ENCODE data around the gene FAM25A. TPM values are rescaled to one million over a fixed set of nuclear protein-coding genes. Genes with fewer than 3 reads are reported as not detected.
A peak's percentile ranks its signal among the peaks of the same experiment; 100 is the strongest.
"Not testable (repeated sequence)": the region's sequence is repeated elsewhere in the genome, so short reads cannot be mapped to it uniquely, and the experiment has no call there.

The FAM25A gene
- total and polyA plus RNA-seq, 5 donors from 2014 or later = not detected

DNA sequence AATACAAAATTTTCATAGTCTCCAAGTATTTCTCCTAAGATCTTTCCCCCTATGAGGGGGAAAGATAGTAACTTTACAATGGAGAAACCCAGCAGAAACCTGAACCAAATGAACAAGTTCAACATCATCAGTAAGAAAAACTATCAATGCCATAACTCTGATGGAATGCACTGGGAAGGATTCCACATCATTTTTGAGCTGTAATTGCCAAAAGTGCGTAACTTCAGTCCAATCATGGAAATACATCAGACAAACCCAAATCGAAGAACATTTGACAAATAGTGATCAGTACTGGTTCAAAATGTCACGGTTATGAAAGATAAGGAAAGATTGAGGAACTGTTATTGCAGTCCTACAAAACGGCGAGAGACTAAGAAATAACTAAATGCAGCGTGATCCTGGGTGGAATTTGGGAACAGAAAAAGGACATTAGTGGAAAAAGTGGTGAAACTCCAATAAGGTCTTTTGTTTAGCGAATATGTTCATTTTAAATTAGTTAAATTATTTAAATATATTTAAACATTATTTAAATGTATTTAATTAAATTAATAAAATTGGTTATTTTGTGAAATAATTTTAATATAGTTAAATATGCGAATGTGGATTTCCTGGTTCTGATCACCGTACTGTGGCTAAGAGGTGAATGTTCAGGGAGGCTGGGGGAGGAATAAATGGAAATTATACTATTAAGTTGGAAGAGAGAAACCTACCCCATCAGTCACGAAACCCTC, 4.9 kb upstream of the FAM25A start:
- not testable (repeated sequence) for H3K27me3 ChIP-seq (ENCODE audit: control insufficient read depth, insufficient read depth, low read length); H3K27ac Mint-ChIP-seq; H3K4me3 Mint-ChIP-seq; H3K27ac ChIP-seq (ENCODE audit: insufficient read depth, low read length, poor library complexity, severe bottlenecking); H3K4me3 ChIP-seq (ENCODE audit: low read depth, low read length); H3K4me1 Mint-ChIP-seq; H3K9me3 Mint-ChIP-seq; H3K36me3 ChIP-seq (ENCODE audit: control insufficient read depth, insufficient read depth, low read length); ATAC-seq (ENCODE audit: low read depth in 2 of 2); DNase-seq; H3K36me3 Mint-ChIP-seq; H3K4me1 ChIP-seq (ENCODE audit: control insufficient read depth, insufficient read depth, low read length, poor library complexity, severe bottlenecking); H3K27me3 Mint-ChIP-seq; H3K9me3 ChIP-seq (ENCODE audit: control insufficient read depth in 2 of 2, low read length in 2 of 2)

GRCh38 chr10:87018127-87018526, 2.0 kb upstream of the FAM25A start:
- ATAC-seq (ENCODE audit: low read depth in 2 of 2); H3K9me3 Mint-ChIP-seq: not testable (repeated sequence)

GRCh38 chr10:87019066-87019465, 1.0 kb upstream of the FAM25A start:
- H3K4me3 ChIP-seq (ENCODE audit: low read depth, low read length); H3K27me3 ChIP-seq (ENCODE audit: control insufficient read depth, insufficient read depth, low read length); H3K36me3 ChIP-seq (ENCODE audit: control insufficient read depth, insufficient read depth, low read length); H3K27ac Mint-ChIP-seq; ATAC-seq (ENCODE audit: low read depth in 2 of 2); H3K27ac ChIP-seq (ENCODE audit: insufficient read depth, low read length, poor library complexity, severe bottlenecking); H3K9me3 ChIP-seq (ENCODE audit: control insufficient read depth in 2 of 2, low read length in 2 of 2); H3K36me3 Mint-ChIP-seq; H3K4me3 Mint-ChIP-seq; H3K27me3 Mint-ChIP-seq; H3K9me3 Mint-ChIP-seq; H3K4me1 ChIP-seq (ENCODE audit: control insufficient read depth, insufficient read depth, low read length, poor library complexity, severe bottlenecking); DNase-seq; H3K4me1 Mint-ChIP-seq: not testable (repeated sequence)

More at GRCh38 chr10:87018127-87018526, 2.0 kb upstream of the FAM25A start:
- not testable (repeated sequence) for H3K4me3 Mint-ChIP-seq; H3K36me3 Mint-ChIP-seq; H3K27ac Mint-ChIP-seq; DNase-seq; H3K4me1 ChIP-seq (ENCODE audit: control insufficient read depth, insufficient read depth, low read length, poor library complexity, severe bottlenecking); H3K9me3 ChIP-seq (ENCODE audit: control insufficient read depth in 2 of 2, low read length in 2 of 2); H3K27me3 Mint-ChIP-seq; H3K4me1 Mint-ChIP-seq; H3K36me3 ChIP-seq (ENCODE audit: control insufficient read depth, insufficient read depth, low read length); H3K27ac ChIP-seq (ENCODE audit: insufficient read depth, low read length, poor library complexity, severe bottlenecking); H3K27me3 ChIP-seq (ENCODE audit: control insufficient read depth, insufficient read depth, low read length); H3K4me3 ChIP-seq (ENCODE audit: low read depth, low read length)

DNA sequence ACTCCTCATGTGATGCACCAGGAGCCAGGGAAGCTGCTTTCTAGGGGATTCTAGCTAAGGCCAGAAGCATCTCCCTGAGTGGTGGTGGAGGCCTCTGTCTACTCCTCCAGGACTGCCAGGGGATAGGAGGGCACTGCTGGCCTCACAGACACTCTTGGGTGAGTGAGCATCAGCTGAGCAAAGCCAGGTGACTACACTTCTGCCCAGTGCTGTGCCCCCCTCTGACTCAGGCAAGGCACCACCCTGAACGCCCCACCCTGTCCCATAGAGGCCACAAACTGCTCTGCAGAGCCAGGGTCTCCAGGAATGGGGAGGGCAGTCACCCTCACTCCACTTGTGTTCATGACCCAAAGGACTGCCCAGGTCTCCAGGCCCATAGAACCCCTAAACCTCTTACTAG, 590 bp upstream of the FAM25A start:
- not testable (repeated sequence) for DNase-seq; H3K27ac ChIP-seq (ENCODE audit: insufficient read depth, low read length, poor library complexity, severe bottlenecking); H3K4me3 ChIP-seq (ENCODE audit: low read depth, low read length); H3K9me3 Mint-ChIP-seq; H3K27me3 Mint-ChIP-seq; H3K36me3 Mint-ChIP-seq; H3K4me1 ChIP-seq (ENCODE audit: control insufficient read depth, insufficient read depth, low read length, poor library complexity, severe bottlenecking); H3K4me3 Mint-ChIP-seq; ATAC-seq (ENCODE audit: low read depth in 2 of 2); H3K4me1 Mint-ChIP-seq; H3K27ac Mint-ChIP-seq; H3K36me3 ChIP-seq (ENCODE audit: control insufficient read depth, insufficient read depth, low read length); H3K27me3 ChIP-seq (ENCODE audit: control insufficient read depth, insufficient read depth, low read length); H3K9me3 ChIP-seq (ENCODE audit: control insufficient read depth in 2 of 2, low read length in 2 of 2)

- not testable (repeated sequence) for H3K27me3 ChIP-seq (ENCODE audit: control insufficient read depth, insufficient read depth, low read length); H3K4me1 ChIP-seq (ENCODE audit: control insufficient read depth, insufficient read depth, low read length, poor library complexity, severe bottlenecking); H3K9me3 Mint-ChIP-seq; H3K4me3 ChIP-seq (ENCODE audit: low read depth, low read length); H3K4me3 Mint-ChIP-seq; H3K27me3 Mint-ChIP-seq; H3K27ac ChIP-seq (ENCODE audit: insufficient read depth, low read length, poor library complexity, severe bottlenecking); H3K4me1 Mint-ChIP-seq; ATAC-seq (ENCODE audit: low read depth in 2 of 2); H3K9me3 ChIP-seq (ENCODE audit: control insufficient read depth in 2 of 2, low read length in 2 of 2); H3K27ac Mint-ChIP-seq; H3K36me3 Mint-ChIP-seq; H3K36me3 ChIP-seq (ENCODE audit: control insufficient read depth, insufficient read depth, low read length)
- DNase-seq = peak in 1 of 3 donors; percentile 39
These were observed 5.3 kb downstream of the FAM25A start for GRCh38 chr10:87025285-87025958.

- H3K36me3 Mint-ChIP-seq; DNase-seq; ATAC-seq (ENCODE audit: low read depth in 2 of 2); H3K9me3 Mint-ChIP-seq; H3K27me3 Mint-ChIP-seq; H3K36me3 ChIP-seq (ENCODE audit: control insufficient read depth, insufficient read depth, low read length); H3K27me3 ChIP-seq (ENCODE audit: control insufficient read depth, insufficient read depth, low read length); H3K4me1 ChIP-seq (ENCODE audit: control insufficient read depth, insufficient read depth, low read length, poor library complexity, severe bottlenecking); H3K9me3 ChIP-seq (ENCODE audit: control insufficient read depth in 2 of 2, low read length in 2 of 2); H3K4me3 ChIP-seq (ENCODE audit: low read depth, low read length); H3K4me1 Mint-ChIP-seq; H3K4me3 Mint-ChIP-seq; H3K27ac ChIP-seq (ENCODE audit: insufficient read depth, low read length, poor library complexity, severe bottlenecking); H3K27ac Mint-ChIP-seq: not testable (repeated sequence)
These were observed 6.8 kb downstream of the FAM25A start for GRCh38 chr10:87026747-87027508.

DNA sequence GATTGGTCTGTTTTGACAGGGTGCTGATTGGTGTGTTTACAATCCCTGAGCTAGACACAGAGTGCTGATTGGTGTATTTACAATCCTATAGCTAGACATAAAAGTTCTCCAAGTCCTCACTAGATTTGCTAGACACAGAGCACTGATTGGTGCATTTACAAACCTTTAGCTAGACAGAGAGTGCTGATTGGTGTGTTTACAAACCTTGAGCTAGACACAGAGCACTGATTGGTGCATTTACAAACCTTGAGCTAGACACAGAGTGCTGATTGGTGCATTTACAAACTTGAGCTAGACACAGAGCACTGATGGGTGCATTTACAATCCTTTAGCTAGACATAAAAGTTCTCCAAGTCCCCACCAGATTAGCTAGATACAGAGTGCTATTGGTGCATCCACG, 10.3 kb downstream of the FAM25A start:
- not testable (repeated sequence) for H3K27ac ChIP-seq (ENCODE audit: insufficient read depth, low read length, poor library complexity, severe bottlenecking); H3K4me3 ChIP-seq (ENCODE audit: low read depth, low read length); H3K27me3 ChIP-seq (ENCODE audit: control insufficient read depth, insufficient read depth, low read length); H3K4me1 ChIP-seq (ENCODE audit: control insufficient read depth, insufficient read depth, low read length, poor library complexity, severe bottlenecking); H3K27ac Mint-ChIP-seq; H3K4me1 Mint-ChIP-seq; ATAC-seq (ENCODE audit: low read depth in 2 of 2); H3K36me3 Mint-ChIP-seq; H3K36me3 ChIP-seq (ENCODE audit: control insufficient read depth, insufficient read depth, low read length); DNase-seq; H3K9me3 Mint-ChIP-seq; H3K4me3 Mint-ChIP-seq; H3K9me3 ChIP-seq (ENCODE audit: control insufficient read depth in 2 of 2, low read length in 2 of 2)
- H3K27me3 Mint-ChIP-seq = peaks cover 22% of the 10 kb centered on the region
